Common myeloid progenitor, CD34-positive (primary cell): ENCODE data around the gene ICA1. TPM values are rescaled to one million over a fixed set of nuclear protein-coding genes. Genes with fewer than 3 reads are reported as not detected.
"Not testable (repeated sequence)": the region's sequence is repeated elsewhere in the genome, so short reads cannot be mapped to it uniquely, and the experiment has no call there.

Experiments used
- CTCF ChIA-PET: fragments of 350-600 bp; sonication (Branson Sonifier 250); formaldehyde crosslinking; loops from one replicate; lab custom pipeline; 2021; ENCODE audit warnings: antibody characterized with exemption; lab: Charles Lee
- POLR2A ChIA-PET: fragments of 350-600 bp; sonication (Branson Sonifier 250); formaldehyde crosslinking; loops from one replicate; lab custom pipeline; 2021; ENCODE audit warnings: antibody characterized with exemption; lab: Charles Lee
- DNase-seq, 3 donors: peaks; one replicate each; pipeline versions ENCODE4 v3.0.0 to v3.0.0-alpha.2; 2013
- H3K27ac ChIP-seq, 2 experiments: 1 replicate in 1 of 2; 2 replicates in 1 of 2; pipeline ENCODE4 v1.7.0; 2013; ENCODE audit warnings: inconsistent platforms in 2 of 2, low read length in 2 of 2, mild to moderate bottlenecking in 2 of 2, low read depth in 1 of 2, moderate library complexity in 1 of 2; ENCODE audit not compliant: severe bottlenecking in 2 of 2, insufficient read depth in 1 of 2, poor library complexity in 1 of 2
- H3K27me3 ChIP-seq, 5 experiments: replicated peaks in 2 of 5; 1 replicate in 3 of 5; 2 replicates in 2 of 5; pipeline versions ENCODE4 v1.6.1 to v1.7.0; 2013; ENCODE audit warnings: low read length in 4 of 5, mild to moderate bottlenecking in 2 of 5, moderate library complexity in 2 of 5, inconsistent platforms in 1 of 5; ENCODE audit not compliant: insufficient read depth in 5 of 5, control insufficient read depth in 4 of 5
- H3K36me3 ChIP-seq, 4 experiments: 1 replicate in 2 of 4; 2 replicates in 2 of 4; pipeline versions ENCODE4 v1.6.1 to v1.7.0; 2013; ENCODE audit warnings: low read length in 3 of 4, control low read depth in 1 of 4, mild to moderate bottlenecking in 1 of 4; ENCODE audit not compliant: control insufficient read depth in 4 of 4, insufficient read depth in 4 of 4
- H3K4me1 ChIP-seq, 4 experiments: 1 replicate in 3 of 4; 2 replicates in 1 of 4; pipeline versions ENCODE4 v1.6.1 to v1.7.1; 2013; ENCODE audit warnings: low read length in 3 of 4, mild to moderate bottlenecking in 3 of 4, control low read depth in 1 of 4, inconsistent platforms in 1 of 4, moderate library complexity in 1 of 4; ENCODE audit not compliant: control insufficient read depth in 4 of 4, insufficient read depth in 4 of 4; ENCODE audit errors: control extremely low read depth in 1 of 4
- H3K4me3 ChIP-seq, 7 experiments: 1 replicate in 4 of 7; 2 replicates in 3 of 7; pipeline versions ENCODE4 v1.5.1 to v1.7.0; 2013; ENCODE audit warnings: mild to moderate bottlenecking in 7 of 7, low read length in 6 of 7, moderate library complexity in 6 of 7, inconsistent platforms in 2 of 7, low read depth in 2 of 7, control low read depth in 1 of 7; ENCODE audit not compliant: insufficient read depth in 4 of 7, control insufficient read depth in 1 of 7; ENCODE audit errors: extremely low read depth in 1 of 7
- H3K9me3 ChIP-seq, 5 experiments: 1 replicate in 4 of 5; 2 replicates in 1 of 5; pipeline versions ENCODE4 v1.6.1 to v1.7.1; 2013; ENCODE audit warnings: low read length in 4 of 5, mild to moderate bottlenecking in 2 of 5, inconsistent platforms in 1 of 5, low read depth in 1 of 5, moderate library complexity in 1 of 5; ENCODE audit not compliant: control insufficient read depth in 4 of 5, insufficient read depth in 2 of 5; ENCODE audit errors: control extremely low read depth in 1 of 5
- WGBS: methylation state at CpG from one replicate; pipeline ENCODE4 v1.1.5; 2013; ENCODE audit not compliant: insufficient coverage; 5-methylcytosine and 5-hydroxymethylcytosine counted together
- polyA plus RNA-seq: library from polyadenylated mRNA; unstranded; fragments of 120-200 nt; gene quantifications from one replicate; pipeline ENCODE4 v1.2.1, GENCODE V29; 2013

The ICA1 gene
- 52.7 TPM for polyA plus RNA-seq

DNA sequence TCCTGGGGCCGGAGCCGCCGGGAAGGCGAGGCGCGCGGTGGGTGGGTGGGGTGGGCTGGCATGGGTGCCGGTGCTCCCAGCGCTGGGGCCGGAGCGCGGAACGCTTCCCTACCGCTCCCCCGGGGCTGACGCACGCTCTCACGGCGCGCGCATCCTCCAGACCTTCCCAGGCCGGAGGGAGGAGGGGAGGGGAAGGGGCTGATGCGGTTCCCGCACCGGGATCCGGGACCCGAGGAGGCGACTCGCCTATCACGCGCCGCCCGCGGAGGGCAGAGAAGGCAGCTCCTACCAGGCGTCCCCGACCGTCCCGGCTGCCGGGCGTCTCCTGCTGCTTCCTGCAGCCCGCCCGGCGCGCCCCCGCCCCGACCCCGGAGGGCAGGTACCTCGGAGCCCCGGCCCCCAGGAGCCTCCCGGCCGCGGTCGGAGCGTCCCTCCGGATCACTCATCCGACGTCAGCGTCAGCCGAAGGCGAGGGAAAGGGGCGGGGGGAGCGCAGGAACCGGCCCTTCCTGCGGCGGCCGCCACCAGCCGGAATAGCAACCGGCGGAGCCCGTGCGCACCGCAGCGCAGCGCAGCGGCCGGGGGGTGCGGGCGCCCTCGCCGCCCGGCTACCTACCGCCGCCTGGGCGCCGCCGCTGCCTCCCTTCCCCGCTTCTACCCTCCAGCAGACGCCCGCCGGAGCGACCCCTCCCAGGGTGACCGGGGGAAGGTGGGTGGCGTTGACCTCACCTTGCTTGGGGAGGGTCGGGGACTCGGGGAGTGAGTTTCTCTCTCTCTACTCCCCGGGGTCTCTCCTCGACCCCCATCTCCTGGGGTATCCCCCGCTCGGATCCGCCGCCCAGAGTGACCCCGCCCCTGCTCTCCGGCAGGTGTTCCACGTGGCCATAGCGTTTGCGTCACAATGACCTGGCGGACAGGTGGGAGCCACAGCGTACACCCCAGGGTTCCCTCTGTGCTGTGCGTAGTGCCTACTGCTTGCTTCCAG lies at the start of gene ICA1:
ICA1 (minus strand) TSS at position 457 of the 985 bp plus-strand sequence. CDS start 26,241 bp downstream, outside the sequence.
- POLR2A ChIA-PET = interaction anchor here (1.0 kb wide), 1 partner anchor 621 kb away, joined by 3 read pairs; the partner anchor contains the start of gene UMAD1
- Histone ChIP-seq H3K4me3 (peak within 1 kb of the TSS; percentile 69 to 97 (median 87)), H3K4me1 (peaks cover 5 to 22% (median 10%) of the 10 kb centered on the region in 4 experiments), H3K36me3 (no peaks in the 10 kb centered on the region), H3K27me3 (no peaks in the 10 kb centered on the region), H3K9me3 (peaks cover 0 to 6% (median 0%) of the 10 kb centered on the region in 5 experiments), H3K27ac (peak within 1 kb of the TSS; percentile 56 to 81)
- CTCF ChIA-PET = interaction anchor here (0.7 to 2.2 kb wide), 8 partner anchors 9 to 667 kb away, joined by 3 to 6 read pairs (median 4); no protein-coding TSS in a partner anchor
- under 1% methylated on average over 67 of the region's 109 CpGs for WGBS
- peak; percentile 48 to 75 (median 70) for DNase-seq

DNA sequence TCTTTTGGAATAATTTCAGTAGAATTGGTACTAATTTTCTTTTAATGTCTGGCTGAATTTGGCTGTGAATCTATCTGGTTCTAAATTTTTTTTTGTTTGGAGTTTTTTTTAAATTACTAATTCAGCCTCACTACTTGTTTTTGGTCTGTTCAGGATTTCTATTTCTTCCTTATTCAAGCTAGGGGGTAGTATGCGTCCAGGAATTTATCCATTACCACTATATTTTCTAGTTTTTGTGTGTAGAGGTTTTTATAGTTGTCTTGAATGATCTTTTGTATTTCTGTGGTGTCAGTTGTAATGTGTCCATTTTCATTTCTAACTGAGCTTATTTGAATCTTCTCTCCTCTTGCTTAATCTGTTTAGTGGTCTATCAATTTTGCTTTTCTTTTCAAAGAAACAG lies 48.9 kb upstream of the ICA1 start:
- Histone ChIP-seq H3K4me3 (no peak overlapping the region), H3K36me3 (no peaks in the 10 kb centered on the region), H3K9me3 (peaks cover 0 to 12% (median 6%) of the 10 kb centered on the region in 5 experiments), H3K4me1 (no peaks in the 10 kb centered on the region), H3K27me3 (no peaks in the 10 kb centered on the region), H3K27ac (no peak overlapping the region)
- DNase-seq = no peak
- ChIA-PET CTCF (no interaction called here), POLR2A (no interaction called here)
- WGBS = no CpG with 5 or more reads among the region's 1 CpG

DNA sequence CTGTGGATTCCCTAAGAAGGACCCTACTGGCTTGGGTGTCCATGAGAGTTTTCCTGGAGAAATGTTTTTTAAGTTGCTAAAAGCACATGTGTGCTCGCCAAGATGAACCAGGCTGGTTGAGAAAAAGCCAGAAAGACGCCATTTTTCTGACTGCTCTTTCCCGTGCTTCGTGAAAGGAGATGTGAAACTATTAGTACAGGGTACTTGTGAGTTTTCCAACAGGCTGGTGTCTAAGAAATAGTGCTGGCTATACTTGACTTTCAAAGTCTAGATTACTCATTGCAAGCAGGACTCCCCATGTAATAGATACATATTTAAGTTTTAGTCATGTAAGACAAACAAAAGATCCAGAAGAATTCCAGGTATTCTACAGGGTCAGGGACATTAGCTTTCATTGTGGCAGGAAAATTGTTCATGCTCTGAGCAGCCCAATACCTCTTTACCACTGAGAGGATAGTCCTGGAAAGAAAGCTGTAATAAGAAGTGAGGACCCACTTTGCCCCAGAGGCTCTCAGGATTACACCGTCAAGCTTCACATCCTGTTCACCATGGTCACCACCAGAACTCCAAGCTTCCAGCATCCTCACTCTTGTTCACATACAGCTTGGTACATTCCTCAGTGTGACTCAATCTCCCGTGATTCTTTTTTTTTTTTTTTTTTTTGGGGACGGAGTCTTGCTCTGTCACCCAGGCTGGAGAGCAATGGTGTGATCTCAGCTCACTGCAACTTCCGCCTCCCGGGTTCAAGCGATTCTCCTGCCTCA lies 43.8 kb upstream of the ICA1 start:
- Histone ChIP-seq H3K9me3 (no peaks in the 10 kb centered on the region), H3K36me3 (no peaks in the 10 kb centered on the region), H3K4me3 (no peak overlapping the region), H3K27ac (no peak overlapping the region), H3K4me1 (no peaks in the 10 kb centered on the region), H3K27me3 (no peaks in the 10 kb centered on the region)
- WGBS = 98% methylated on average over 5 of the region's 10 CpGs
- ChIA-PET POLR2A (no interaction called here), CTCF (interaction anchor here (1.3 kb wide), 1 partner anchor 881 kb away, joined by 3 read pairs; no protein-coding TSS in a partner anchor)
- no peak for DNase-seq

DNA sequence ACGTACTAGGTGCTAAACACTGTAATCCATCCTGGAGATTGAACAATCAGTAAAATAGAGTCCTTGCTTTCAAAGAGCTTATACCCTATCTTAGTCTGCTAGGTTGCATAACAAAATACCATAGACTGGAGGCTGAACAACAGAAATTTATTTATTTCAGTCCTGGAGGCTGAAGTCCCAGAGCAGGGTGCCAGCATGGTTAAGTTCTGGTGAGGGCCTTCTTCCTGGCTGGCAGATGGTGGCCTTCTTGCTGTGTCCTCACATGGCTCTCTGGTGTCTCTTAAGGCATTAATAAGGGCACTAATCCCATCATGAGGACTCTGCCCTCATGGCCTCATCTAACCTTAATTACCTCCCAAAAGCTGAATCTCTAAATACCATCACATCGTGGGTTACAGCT lies 43.1 kb upstream of the ICA1 start:
- H3K4me3 ChIP-seq = no peak overlapping the region
- CTCF ChIA-PET = interaction anchor here (1.3 kb wide), 1 partner anchor 881 kb away, joined by 3 read pairs; no protein-coding TSS in a partner anchor
- 94% methylated on average over 2 of the region's 2 CpGs for WGBS
- POLR2A ChIA-PET = no interaction called here
- no peaks in the 10 kb centered on the region for H3K4me1 ChIP-seq
- H3K9me3 ChIP-seq = no peaks in the 10 kb centered on the region
- DNase-seq = no peak
- no peaks in the 10 kb centered on the region for H3K36me3 ChIP-seq
- no peaks in the 10 kb centered on the region for H3K27me3 ChIP-seq
- H3K27ac ChIP-seq = no peak overlapping the region

DNA sequence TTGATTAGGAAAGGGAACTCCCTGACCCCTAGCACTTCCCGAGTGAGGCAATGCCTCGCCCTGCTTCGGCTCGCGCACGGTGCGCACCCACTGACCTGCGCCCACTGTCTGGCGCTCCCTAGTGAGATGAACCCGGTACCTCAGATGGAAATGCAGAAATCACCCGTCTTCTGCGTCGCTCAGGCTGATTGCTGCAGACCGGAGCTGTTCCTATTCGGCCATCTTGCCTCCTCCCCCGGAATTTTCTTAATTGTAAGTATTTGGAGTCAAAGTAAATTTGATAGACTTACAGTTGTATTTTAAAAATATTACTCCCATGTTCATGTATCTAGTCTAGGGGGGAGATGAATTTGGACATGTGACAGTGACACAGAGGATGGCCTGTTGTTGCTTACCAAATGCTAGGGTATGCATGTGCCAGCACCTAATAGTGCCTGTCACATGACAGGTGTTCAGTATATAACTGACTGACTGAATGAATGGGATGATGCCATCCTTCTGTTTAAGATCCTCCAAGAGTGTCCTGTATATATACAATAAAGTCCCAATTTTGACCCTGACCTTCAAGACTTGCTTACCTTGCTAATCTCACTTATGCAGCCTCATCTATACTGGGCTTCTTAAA lies 42.0 kb upstream of the ICA1 start:
- 96% methylated on average over 13 of the region's 16 CpGs for WGBS
- ChIA-PET POLR2A (no interaction called here), CTCF (no interaction called here)
- no peak overlapping the region for H3K4me3 ChIP-seq
- H3K9me3 ChIP-seq = no peaks in the 10 kb centered on the region
- H3K27me3 ChIP-seq = no peaks in the 10 kb centered on the region
- H3K36me3 ChIP-seq = no peaks in the 10 kb centered on the region
- H3K27ac ChIP-seq = peak overlapping the region in 1 of 2 experiments; percentile 55
- H3K4me1 ChIP-seq = no peaks in the 10 kb centered on the region
- DNase-seq = no peak

DNA sequence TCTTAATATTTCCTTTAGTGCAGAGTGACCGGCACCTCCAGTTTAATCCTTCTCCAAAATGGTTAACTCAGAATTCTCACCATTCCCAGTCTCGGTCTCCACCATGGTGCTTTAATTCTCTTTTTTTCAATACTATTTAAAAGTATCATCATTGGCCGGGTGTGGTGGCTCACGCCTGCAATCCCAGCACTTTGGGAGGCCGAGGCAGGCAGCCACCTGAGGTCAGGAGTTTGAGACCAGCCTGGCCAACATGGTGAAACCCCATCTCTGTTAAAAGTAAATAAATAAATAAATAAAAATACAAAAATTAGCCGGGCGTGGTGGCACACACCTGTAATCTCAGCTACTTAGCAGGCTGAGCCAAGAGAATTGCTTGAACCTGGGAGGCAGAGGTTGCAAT lies 35.1 kb upstream of the ICA1 start:
- H3K4me1 ChIP-seq, H3K9me3 ChIP-seq, H3K27ac ChIP-seq, H3K36me3 ChIP-seq, DNase-seq, H3K27me3 ChIP-seq, POLR2A ChIA-PET, H3K4me3 ChIP-seq: not testable (repeated sequence)
- CTCF ChIA-PET = interaction anchor here (1.1 to 1.7 kb wide), 8 partner anchors 13 to 1188 kb away, joined by 3 to 7 read pairs (median 4); no protein-coding TSS in a partner anchor
- 100% methylated on average over 3 of the region's 7 CpGs for WGBS
